Stimulated activated CD4-positive, alpha-beta T cell treated with anti-CD3 and anti-CD28 coated beads, Interleukin-15, amount 100 ng/mL, for 1 hour (primary cell): Measurements from ENCODE around the gene CREB3.
A peak's percentile ranks its signal among the peaks of the same experiment; 100 is the strongest.

Experiments used
- DNase-seq, 2 donors: peaks; one replicate each; pipeline ENCODE4 v3.0.0-alpha.2; 2020; ENCODE audit warnings: low read depth in 1 of 2, low spot score in 1 of 2

CREB3 gene

GRCh38 chr9:35732185-35732799 lies at the start of gene CREB3, which contains the start of gene TLN1:
TSS of gene CREB3 (plus strand) at chr9:35732666. CDS start at chr9:35732773, 107 bp downstream.
TSS of gene TLN1 (minus strand) at chr9:35732195. CDS start at chr9:35725694, 6,501 bp downstream.
- DNase-seq = peak; percentile 94 to 97

GRCh38 chr9:35683323-35683722 lies 49.1 kb upstream of the CREB3 start:
- no peak for DNase-seq

GRCh38 chr9:35684921-35685320 lies 47.5 kb upstream of the CREB3 start:
- DNase-seq = no peak

GRCh38 chr9:35685506-35685905 lies 47.0 kb upstream of the CREB3 start:
- no peak for DNase-seq

GRCh38 chr9:35686222-35687203 lies 46.0 kb upstream of the CREB3 start:
- no peak for DNase-seq

GRCh38 chr9:35687306-35687705 lies 45.2 kb upstream of the CREB3 start:
- no peak for DNase-seq

GRCh38 chr9:35687972-35688557 lies 44.4 kb upstream of the CREB3 start:
- no peak for DNase-seq

- DNase-seq = no peak
Observed at GRCh38 chr9:35688558-35689541, 43.6 kb upstream of the CREB3 start.

GRCh38 chr9:35689542-35690293 lies 42.7 kb upstream of the CREB3 start, which contains the start of gene TPM2:
TSS of gene TPM2 (minus strand) at chr9:35689925. CDS start at chr9:35689817, 108 bp downstream.
- DNase-seq = no peak

GRCh38 chr9:35690294-35690613 lies 42.2 kb upstream of the CREB3 start:
- DNase-seq = no peak

GRCh38 chr9:35690614-35691333 lies 41.7 kb upstream of the CREB3 start:
- DNase-seq = peak in 1 of 2 donors; percentile 22

GRCh38 chr9:35691334-35691650 lies 41.2 kb upstream of the CREB3 start:
- no peak for DNase-seq

- no peak for DNase-seq
Observed at GRCh38 chr9:35691757-35692301, 40.6 kb upstream of the CREB3 start.

GRCh38 chr9:35695943-35696401 lies 36.5 kb upstream of the CREB3 start:
- no peak for DNase-seq

GRCh38 chr9:35696520-35697215 lies 35.8 kb upstream of the CREB3 start:
- peak; percentile 28 to 33 for DNase-seq

- no peak for DNase-seq
Observed at GRCh38 chr9:35697486-35697885, 35.0 kb upstream of the CREB3 start.

GRCh38 chr9:35698231-35698630 lies 34.2 kb upstream of the CREB3 start:
- no peak for DNase-seq

GRCh38 chr9:35700031-35700430 lies 32.4 kb upstream of the CREB3 start:
- DNase-seq = no peak
